Stimulated activated CD4-positive, alpha-beta T cell treated with anti-CD3 and anti-CD28 coated beads, Interleukin-15, amount 100 ng/mL, for 24 hours (primary cell): ENCODE results near the gene NETO1.

Experiments
- DNase-seq: peaks from one replicate; pipeline ENCODE4 v3.0.0-alpha.2; 2020

The NETO1 gene

GRCh38 chr18:72840109-72840508 is 27.7 kb downstream of the NETO1 start:
- DNase-seq: no peak

DNA sequence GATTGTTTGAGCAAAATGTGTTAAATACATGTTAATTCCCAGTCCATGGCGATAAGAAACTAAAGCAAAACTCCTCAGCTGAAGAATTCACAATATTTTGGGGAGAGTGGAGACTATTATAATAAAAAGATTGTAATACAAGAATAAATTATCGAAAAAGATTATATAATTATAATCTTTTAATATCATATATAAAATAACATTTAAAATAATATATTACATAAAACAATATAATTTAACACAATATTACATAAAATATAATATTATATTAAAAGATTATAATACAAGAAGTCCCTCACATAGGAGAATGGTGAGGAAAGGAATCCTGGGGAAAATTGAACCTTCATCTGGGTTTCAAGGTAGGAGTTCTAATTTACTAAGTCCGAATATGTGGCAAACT is 33.1 kb downstream of the NETO1 start:
- DNase-seq: no peak

GRCh38 chr18:72833471-72833870 is 34.3 kb downstream of the NETO1 start:
- no peak for DNase-seq

DNA sequence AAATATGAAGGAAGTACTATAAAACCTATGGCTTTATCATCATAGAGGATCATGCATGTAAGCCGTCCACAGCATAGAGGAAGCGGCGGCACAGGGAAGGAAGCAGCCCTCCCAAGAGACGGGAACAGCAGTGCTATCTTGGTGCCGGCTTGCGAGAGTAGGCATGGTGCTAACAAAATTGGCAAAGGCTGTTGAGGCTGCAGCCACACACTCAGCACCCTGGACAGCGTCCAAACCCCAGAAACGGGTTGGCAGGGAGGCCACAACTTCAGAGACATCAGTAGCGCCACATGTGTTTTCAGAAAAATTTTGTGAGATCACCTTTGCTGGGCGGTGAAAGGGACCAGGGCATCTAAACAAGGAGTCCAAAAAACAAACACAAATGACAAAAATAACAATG is 37.7 kb downstream of the NETO1 start:
- DNase-seq: peak; percentile 2

- DNase-seq: no peak
Measured at GRCh38 chr18:72828601-72829000, 39.2 kb downstream of the NETO1 start.

DNA sequence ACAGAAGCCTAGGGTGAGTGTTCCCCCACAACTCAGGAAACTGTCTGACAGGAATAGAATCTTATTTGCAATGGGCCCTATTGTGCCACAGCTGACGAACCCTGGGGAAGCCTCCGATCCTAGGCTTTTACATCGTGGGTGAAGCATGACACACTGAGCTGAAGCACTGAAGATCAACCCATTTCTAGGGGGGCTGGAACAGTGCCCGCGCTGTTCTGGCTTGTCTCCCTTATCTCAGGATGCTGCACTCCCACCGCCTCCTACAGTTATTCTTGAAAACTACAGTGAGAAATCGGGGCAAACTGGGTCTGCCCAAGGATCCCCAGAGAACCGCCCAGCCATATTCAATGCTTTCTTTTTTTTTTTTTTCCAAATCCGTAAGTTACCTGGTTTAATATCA is 41.1 kb downstream of the NETO1 start:
- DNase-seq: no peak

DNA sequence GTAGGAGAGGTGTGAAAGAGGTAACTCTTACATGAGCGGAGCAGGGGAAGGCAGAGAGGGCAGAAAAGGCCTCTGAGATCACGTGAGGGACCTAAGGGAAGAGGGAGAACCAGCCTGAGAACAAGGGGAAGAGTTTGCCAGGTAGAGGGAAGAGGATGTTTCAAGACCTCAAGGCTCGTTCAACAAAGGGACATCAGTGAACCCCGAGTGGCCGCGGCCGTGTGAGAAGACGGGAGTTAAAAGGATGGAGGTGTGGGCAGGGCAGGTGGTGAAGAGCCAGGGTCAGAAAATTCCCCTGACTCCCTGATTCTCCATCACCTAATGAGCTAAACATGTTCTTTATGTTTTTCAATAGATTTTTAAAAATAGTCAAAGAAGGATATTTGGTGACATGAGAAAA is 44.4 kb downstream of the NETO1 start:
- DNase-seq: no peak

DNA sequence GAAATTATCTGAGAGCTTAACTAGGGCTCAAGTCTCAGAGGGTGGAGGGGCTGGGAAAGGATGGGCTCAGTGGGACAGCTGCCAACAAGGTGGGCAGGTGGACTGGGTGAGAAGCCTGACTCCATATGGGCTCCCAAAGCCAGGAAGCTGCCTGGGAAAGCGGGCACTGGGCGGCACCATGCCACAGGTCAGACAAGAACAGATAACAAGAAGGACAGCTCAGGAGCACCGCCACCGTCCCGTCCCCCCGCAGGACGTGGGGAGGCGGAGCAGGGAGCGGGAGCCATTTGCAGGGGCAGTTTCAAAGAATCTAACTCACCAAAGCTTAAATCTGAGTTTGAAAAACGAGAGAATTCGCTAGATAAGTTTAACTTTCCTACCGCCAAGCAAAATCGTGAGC is 45.6 kb downstream of the NETO1 start:
- DNase-seq: no peak

- no peak for DNase-seq
Measured at GRCh38 chr18:72820571-72820970, 47.2 kb downstream of the NETO1 start.

GRCh38 chr18:72819050-72819449 is 48.7 kb downstream of the NETO1 start:
- no peak for DNase-seq

DNA sequence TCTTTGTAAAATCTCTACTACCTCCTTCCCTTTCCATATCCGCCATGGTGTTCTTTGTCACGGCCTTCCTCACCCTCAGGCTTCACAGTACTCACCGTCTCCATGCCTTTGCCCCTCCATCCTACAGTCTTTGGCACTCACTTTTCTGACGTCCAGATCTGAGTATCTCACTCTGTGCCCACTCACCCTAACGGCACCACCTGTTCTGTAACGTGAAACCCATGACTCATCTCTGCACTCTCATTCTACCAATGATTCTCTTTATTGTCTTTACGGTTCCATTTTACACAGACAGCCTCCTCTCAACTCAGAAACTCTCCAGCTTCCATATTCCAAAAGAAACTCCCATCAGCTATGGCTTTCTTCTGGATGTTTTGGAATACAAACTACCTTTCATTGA is 56.7 kb downstream of the NETO1 start:
- no peak for DNase-seq

DNA sequence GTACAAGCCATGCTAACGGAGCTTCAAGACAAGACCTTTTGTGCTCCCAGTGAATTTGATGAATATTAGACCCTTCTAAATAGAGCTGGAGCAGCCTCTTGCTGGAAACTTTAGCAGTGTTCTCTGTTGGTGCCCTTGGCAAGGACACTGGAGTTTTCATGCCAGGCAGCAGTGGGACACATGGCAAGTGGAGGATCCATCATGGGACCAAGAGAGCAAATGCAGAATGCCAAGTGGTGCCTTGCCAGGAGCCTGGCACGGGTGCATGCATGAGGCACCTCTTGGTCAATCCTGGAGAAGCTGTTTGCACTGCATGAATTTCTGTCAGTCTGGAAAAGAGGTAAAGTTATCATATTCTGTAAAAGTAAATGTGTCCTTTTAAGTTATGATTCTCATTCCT is 59.1 kb downstream of the NETO1 start:
- no peak for DNase-seq

DNA sequence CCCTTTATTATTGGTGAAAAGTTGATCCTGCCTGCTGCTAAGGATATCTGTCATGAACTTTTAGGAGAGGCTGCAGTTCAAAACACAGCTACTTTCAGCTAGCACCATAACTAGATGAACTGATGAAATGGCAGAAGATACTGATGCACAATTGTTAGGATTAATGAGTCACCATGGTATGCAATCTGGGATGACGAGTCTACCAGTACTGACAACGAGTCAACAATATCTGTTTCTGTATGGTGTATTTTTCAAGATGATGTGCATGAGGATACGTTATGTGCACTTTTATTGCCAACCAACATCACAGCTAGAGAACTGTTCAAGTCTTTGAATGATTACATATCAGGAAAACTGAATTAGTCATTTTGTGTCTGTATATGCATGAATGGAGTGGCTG is 68.7 kb downstream of the NETO1 start:
- DNase-seq: no peak

DNA sequence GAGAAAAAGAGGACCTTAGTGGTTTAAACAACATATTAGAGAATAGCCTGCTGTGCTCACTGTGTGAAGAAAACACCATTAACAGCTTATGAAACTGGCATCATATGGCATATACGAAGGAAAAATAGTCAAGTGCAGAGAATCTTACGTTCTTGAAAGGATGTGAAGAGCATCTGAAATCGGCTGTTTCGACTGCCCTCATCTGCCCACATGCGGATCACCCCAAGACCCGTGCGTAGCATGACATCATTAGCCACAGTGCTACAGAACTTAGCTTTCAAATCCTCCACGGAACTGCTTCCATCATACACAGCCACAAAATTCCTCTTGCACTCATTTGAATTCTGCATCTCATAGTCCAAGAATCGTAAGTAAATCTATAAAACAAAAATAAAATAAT is 84.3 kb downstream of the NETO1 start:
- no peak for DNase-seq

- DNase-seq: no peak
Measured at GRCh38 chr18:72774914-72775313, 92.9 kb downstream of the NETO1 start.

GRCh38 chr18:72772916-72773315 is 94.9 kb downstream of the NETO1 start:
- no peak for DNase-seq

GRCh38 chr18:72768681-72769229 is 99.0 kb downstream of the NETO1 start:
- DNase-seq: no peak

DNA sequence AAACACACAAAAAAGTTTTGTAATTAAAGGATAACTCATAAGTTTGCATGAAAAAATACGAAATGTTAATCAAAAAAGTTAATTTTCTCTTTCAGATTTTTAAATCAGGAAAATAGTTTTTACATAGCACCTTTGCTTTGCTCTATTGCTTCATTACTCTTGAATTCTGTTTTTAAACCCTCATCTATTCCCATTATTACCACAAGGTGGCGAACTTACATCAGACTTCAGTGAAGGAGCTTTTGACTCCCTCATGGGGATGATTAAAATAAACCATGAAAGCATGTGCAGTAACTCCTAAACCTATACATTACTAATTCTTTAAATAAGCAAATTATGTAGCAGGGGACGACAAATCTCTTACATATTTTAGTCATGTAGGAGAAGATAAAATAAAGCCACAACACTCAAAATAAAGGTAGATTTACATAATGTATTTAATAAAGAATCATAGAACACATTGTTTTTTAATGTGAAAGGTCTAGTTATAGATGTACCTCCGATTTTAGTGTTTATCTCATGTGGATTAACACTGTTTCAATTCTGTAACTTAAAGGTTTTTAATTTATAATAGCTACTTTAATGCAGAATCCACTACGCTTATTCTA is 105.2 kb downstream of the NETO1 start:
- no peak for DNase-seq

DNA sequence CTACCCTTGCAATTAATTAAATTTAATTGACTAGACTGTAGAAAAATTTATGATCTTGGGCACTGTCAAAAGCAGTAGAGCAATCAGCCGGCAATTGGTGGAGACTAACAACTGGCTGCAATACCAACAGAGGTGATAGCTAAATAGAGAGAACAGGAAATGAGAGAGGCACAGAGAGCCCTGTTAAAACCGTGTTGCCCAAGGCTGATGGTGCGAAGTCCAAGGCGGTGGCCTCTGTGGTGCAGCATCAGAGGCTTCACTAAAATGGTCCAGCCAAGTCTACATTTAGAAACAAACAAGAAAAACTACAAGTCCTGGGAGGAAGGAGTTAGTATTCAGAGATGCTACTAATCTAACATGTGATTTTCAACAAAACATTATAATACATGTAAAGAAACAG is 115.6 kb downstream of the NETO1 start:
- DNase-seq: no peak

- no peak for DNase-seq
Measured at GRCh38 chr18:72742002-72742401, 125.8 kb downstream of the NETO1 start.

DNA sequence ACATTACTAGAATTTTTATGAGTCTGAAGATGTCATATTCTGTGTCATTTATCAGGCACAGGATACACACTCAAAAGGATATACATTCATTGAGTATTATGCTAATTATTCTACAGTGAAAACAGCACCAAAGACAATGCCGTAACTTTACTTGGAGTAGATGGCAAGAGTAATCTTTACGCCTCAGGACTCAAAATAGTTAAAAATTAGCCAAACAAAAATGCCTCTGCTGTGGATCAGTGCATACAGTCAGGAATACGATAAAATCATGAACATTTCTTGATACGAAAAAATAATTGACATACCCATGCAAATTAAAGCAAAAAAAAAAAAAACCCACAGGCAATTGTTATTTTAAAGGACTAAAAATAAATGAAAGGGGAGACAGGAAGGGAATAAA is 129.7 kb downstream of the NETO1 start:
- DNase-seq: no peak

- DNase-seq: no peak
Measured at GRCh38 chr18:72727776-72728175, 140.0 kb downstream of the NETO1 start.

GRCh38 chr18:72727038-72727655 is 140.6 kb downstream of the NETO1 start:
- DNase-seq: no peak

DNA sequence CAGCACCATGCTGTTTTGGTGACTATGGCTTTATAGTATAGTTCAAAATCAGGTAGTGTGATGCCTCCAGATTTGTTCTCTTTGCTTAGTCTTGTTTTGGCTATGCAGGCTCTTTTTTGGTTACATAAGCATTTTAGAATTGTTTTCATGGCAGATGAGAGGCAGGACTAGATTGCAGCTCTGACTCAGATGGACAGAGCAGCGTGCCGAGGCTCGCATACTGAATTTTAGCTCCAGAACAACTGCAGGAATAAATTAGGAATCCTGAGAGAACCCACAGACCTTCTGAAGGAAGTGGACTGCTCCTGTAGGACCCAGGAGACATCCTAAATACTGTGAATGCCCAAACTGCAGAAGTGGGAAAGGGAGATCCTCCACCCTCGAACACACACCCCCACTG is 141.6 kb downstream of the NETO1 start:
- DNase-seq: no peak

DNA sequence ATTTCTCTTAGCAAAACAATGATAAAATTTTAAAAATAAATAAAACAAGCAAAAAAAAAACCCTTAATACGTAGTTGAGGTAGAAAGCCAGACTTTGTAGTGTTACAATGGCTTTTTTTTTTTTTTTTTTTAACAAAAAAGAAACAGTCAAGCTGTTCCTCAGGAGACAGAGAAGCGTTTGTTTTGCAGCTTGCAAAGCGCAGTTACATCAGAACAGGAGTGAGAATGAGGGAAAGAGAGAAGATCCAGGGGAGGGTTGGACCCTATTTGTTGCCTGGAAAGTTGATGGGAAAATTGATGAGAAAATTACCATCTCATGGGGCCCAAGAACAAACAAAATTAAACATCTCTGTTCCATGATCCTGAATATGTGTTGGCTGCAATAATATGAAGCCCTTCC is 146.5 kb downstream of the NETO1 start:
- no peak for DNase-seq
